ENCODE measurements around the gene MKX. TPM values are rescaled to one million over a fixed set of nuclear protein-coding genes. Genes with fewer than 3 reads are reported as not detected.

MKX gene
- total RNA-seq, 1 experiment from 2014 or later: not detected

GRCh38 chr10:27646604-27647175, 98.9 kb downstream of the MKX start:
- no peak overlapping the region for H3K27ac ChIP-seq (ENCODE audit: low read length)
- ChIA-PET POLR2A (no interaction called here), CTCF (no interaction called here)
- ATAC-seq: no peak
- no peak for TF ChIP-seq TCF7L2 (IDR thresholded peaks at IDR 0.05; ENCODE audit: low read depth, low read length)
- TF ChIP-seq SIN3A (IDR thresholded peaks at IDR 0.05; ENCODE audit: borderline replicate concordance, insufficient read depth, low read depth, low read length): no peak
- TF ChIP-seq REST (IDR thresholded peaks at IDR 0.05; ENCODE audit: insufficient read depth in 1 of 2, low read depth in 2 of 2, low read length in 1 of 2): no peak
- TF ChIP-seq CTCF (IDR thresholded peaks at IDR 0.05): no peak
- no peak for TF ChIP-seq POLR2AphosphoS5 (IDR thresholded peaks at IDR 0.05; ENCODE audit: low read depth, low read length)
- H3K4me1 ChIP-seq (ENCODE audit: control insufficient read depth, insufficient read depth, low read length): no peaks in the 10 kb centered on the region
- H3K27me3 ChIP-seq (ENCODE audit: control insufficient read depth, insufficient read depth, low read length): no peaks in the 10 kb centered on the region
- H3K36me3 ChIP-seq (ENCODE audit: control insufficient read depth, insufficient read depth, low read length): no peaks in the 10 kb centered on the region; the same call in 1 of the 2 replicates
- DNase-seq (ENCODE audit: low read depth, low spot score): no peak
- H3K9me3 ChIP-seq (ENCODE audit: control insufficient read depth, insufficient read depth, low read depth, low read length): no peaks in the 10 kb centered on the region
- no TSS peak for BruUV-seq (replicated peaks)
- in situ Hi-C loops (cut with HindIII; ENCODE audit: low pct_unique_long_range_greater_than_20kb, low sequenced_read_pairs) (no loop called here), intact Hi-C loops (cut with micrococcal nuclease; ENCODE audit: unreplicated experiment) (no loop called here)
- no peak overlapping the region for H3K4me3 ChIP-seq (ENCODE audit: low read depth in 2 of 2, low read length in 2 of 2)

GRCh38 chr10:27646194-27646593, 99.4 kb downstream of the MKX start:
- H3K4me1 ChIP-seq (ENCODE audit: control insufficient read depth, insufficient read depth, low read length): no peaks in the 10 kb centered on the region
- no peak overlapping the region for H3K4me3 ChIP-seq (ENCODE audit: low read depth in 2 of 2, low read length in 2 of 2)
- H3K27me3 ChIP-seq (ENCODE audit: control insufficient read depth, insufficient read depth, low read length): no peaks in the 10 kb centered on the region
- in situ Hi-C loops (cut with HindIII; ENCODE audit: low pct_unique_long_range_greater_than_20kb, low sequenced_read_pairs): no loop called here
- H3K27ac ChIP-seq (ENCODE audit: low read length): no peak overlapping the region
- ChIA-PET POLR2A (no interaction called here), CTCF (no interaction called here)
- intact Hi-C loops (cut with micrococcal nuclease; ENCODE audit: unreplicated experiment): no loop called here
- ATAC-seq (no peak), DNase-seq (ENCODE audit: low read depth, low spot score) (no peak)
- H3K36me3 ChIP-seq (ENCODE audit: control insufficient read depth, insufficient read depth, low read length): no peaks in the 10 kb centered on the region; the same call in 1 of the 2 replicates
- no peak for TF ChIP-seq REST (IDR thresholded peaks at IDR 0.05; ENCODE audit: insufficient read depth in 1 of 2, low read depth in 2 of 2, low read length in 1 of 2)
- no peak for TF ChIP-seq SIN3A (IDR thresholded peaks at IDR 0.05; ENCODE audit: borderline replicate concordance, insufficient read depth, low read depth, low read length)
- no peak for TF ChIP-seq TCF7L2 (IDR thresholded peaks at IDR 0.05; ENCODE audit: low read depth, low read length)
- TF ChIP-seq POLR2AphosphoS5 (IDR thresholded peaks at IDR 0.05; ENCODE audit: low read depth, low read length): no peak
- no peak for TF ChIP-seq CTCF (IDR thresholded peaks at IDR 0.05)
- no peaks in the 10 kb centered on the region for H3K9me3 ChIP-seq (ENCODE audit: control insufficient read depth, insufficient read depth, low read depth, low read length)
- BruUV-seq (replicated peaks): no TSS peak

Data from Panc1 (cell line).